Measurements from ENCODE around the gene GAK.
A peak's percentile ranks its signal among the peaks of the same experiment; 100 is the strongest.

Gene GAK

DNA sequence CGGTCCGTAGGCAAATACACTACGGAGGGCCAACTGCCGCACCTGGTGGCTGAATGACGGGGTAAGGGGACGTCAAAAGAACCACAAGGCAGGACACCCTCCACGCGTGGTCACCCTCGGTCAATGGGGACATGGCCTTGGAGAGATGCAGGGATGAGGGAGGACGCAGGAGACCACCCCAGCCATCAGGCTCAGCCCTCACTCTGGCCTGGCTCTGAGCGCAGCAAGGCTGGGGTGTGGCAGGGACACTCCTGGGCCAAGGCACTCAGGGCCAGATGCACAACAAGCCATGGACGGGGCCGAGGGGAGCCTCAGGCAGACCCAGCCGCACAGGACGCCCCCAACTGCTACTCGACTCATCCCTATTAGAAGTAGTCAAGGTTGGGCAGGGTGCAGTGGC, 36.5 kb downstream of the GAK start:
- FAIRE-seq, result no peak
- TF ChIP-seq, protein P1, sequence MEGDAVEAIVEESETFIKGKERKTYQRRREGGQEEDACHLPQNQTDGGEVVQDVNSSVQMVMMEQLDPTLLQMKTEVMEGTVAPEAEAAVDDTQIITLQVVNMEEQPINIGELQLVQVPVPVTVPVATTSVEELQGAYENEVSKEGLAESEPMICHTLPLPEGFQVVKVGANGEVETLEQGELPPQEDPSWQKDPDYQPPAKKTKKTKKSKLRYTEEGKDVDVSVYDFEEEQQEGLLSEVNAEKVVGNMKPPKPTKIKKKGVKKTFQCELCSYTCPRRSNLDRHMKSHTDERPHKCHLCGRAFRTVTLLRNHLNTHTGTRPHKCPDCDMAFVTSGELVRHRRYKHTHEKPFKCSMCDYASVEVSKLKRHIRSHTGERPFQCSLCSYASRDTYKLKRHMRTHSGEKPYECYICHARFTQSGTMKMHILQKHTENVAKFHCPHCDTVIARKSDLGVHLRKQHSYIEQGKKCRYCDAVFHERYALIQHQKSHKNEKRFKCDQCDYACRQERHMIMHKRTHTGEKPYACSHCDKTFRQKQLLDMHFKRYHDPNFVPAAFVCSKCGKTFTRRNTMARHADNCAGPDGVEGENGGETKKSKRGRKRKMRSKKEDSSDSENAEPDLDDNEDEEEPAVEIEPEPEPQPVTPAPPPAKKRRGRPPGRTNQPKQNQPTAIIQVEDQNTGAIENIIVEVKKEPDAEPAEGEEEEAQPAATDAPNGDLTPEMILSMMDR (IDR thresholded peaks at IDR 0.05; ENCODE audit: insufficient read depth, missing control alignments), result no peak
- no peak for DNase-seq (ENCODE audit: insufficient read length, low spot score)

DNA sequence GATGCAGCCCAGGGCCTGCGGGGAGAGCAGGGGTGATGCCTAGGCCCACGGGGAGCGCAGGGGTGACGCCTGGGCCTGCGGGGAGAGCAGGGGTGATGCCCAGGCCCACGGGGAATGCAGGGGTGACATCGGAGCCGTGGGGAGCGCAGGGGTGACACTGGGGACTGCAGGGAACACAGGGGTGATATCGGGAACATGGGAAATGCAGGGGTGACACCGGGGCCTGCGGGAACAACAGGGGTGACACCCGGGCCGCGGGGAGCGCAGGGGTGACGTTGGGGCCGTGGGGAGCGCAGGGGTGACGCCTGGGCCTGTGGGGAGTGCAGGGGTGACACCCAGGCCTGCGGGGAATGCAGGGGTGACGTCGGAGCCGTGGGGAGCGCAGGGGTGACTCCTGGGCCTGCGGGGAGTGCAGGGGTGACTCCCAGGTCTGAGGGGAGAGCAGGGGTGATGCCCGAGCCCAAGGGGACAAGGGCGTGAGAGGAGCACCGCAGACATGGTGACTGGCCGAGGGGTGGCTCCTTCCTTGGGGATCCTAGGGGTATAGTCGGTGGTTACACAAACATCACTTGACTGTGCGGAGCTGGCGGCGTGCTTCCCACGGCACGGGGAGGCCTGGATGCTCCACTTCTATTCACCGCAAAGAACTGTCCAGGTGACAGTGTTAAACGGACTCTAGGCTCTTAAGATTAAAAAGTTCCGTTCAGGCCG, 38.0 kb downstream of the GAK start:
- TF ChIP-seq, protein P1 (IDR thresholded peaks at IDR 0.05; ENCODE audit: insufficient read depth, missing control alignments), result no peak

DNA sequence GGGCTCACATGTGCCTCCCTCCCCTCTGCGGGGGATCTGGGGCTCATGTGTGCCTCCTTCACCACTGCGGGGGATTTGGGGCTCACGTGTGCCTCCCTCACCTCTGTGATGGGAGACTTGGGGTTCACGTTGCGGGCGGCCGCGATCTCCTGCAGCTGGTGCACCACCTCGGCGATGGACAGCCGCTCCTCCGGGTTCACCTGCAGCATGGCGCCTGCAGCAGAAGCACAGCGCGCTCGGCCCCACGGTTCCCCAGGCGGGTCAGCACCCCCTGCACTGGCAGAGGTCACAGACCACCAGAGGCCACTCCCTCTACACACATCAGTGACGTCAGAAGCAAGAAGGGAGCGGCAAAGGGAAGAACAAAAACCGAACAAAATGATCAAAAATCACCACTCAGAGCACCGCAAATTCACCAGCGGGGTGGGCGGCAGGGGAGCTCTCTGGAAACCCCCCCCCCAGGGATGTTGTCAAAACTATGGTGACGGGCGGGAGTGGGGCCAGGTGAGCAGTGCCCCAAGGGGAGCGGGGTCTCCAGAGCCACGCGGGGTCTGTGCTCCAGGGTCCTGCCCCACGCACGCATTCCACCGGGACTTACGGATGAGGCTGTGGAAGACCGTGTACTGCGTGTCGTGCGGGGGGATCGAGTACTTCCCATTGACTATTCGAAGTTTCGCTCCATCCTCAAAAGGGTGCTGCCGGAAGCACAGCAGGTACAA, 38.7 kb downstream of the GAK start:
- DNase-seq (ENCODE audit: insufficient read length, low spot score), result no peak
- FAIRE-seq, result no peak
- TF ChIP-seq, protein P1 (IDR thresholded peaks at IDR 0.05; ENCODE audit: insufficient read depth, missing control alignments), result no peak

More for the DNA sequence above, 38.0 kb downstream of the GAK start:
- no peak for FAIRE-seq
- DNase-seq (ENCODE audit: insufficient read length, low spot score), result no peak

DNA sequence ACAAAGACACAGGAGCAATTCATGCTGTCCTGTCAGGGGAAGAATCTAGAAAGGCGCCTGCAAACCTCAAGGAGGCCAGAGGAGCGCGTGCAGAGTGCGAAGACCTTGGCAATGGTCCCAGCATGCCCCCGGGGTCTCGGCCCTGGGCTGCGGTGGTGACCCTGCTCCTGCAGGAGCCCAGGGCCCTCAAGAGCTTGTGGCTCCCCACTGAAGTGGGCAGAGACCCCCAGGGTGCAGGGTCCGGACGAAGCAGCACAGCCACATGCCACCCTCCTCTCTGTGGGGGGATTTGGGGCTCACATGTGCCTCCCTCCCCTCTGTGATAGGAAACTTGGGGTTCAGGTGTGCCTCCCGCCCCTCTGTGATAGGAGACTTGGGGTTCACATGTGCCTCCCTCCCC, 39.3 kb downstream of the GAK start:
- no peak for DNase-seq (ENCODE audit: insufficient read length, low spot score)
- no peak for FAIRE-seq
- TF ChIP-seq, protein P1 (IDR thresholded peaks at IDR 0.05; ENCODE audit: insufficient read depth, missing control alignments), result no peak

DNA sequence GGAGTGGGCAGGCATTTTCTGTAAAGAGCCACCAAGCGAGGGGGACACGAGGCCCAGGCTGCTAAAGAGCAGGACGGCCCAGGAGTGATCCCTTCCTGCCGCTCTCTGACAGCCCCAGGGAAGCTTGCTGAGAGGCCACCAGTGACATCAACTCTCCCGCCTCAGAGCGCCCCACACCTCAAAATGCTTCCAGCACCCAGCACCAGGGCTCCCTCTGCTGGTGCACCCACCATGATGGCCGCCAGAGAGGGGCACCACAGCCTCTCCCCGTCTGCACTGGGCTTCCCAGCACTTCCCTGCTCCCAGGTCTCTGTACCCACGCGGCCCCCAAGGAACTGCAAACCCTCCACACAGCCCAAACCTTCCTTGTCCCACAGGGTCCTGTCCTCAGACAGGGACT, 40.4 kb downstream of the GAK start:
- DNase-seq (ENCODE audit: insufficient read length, low spot score) (no peak), FAIRE-seq (no peak)
- TF ChIP-seq, protein P1 (IDR thresholded peaks at IDR 0.05; ENCODE audit: insufficient read depth, missing control alignments), result peak; percentile 18

DNA sequence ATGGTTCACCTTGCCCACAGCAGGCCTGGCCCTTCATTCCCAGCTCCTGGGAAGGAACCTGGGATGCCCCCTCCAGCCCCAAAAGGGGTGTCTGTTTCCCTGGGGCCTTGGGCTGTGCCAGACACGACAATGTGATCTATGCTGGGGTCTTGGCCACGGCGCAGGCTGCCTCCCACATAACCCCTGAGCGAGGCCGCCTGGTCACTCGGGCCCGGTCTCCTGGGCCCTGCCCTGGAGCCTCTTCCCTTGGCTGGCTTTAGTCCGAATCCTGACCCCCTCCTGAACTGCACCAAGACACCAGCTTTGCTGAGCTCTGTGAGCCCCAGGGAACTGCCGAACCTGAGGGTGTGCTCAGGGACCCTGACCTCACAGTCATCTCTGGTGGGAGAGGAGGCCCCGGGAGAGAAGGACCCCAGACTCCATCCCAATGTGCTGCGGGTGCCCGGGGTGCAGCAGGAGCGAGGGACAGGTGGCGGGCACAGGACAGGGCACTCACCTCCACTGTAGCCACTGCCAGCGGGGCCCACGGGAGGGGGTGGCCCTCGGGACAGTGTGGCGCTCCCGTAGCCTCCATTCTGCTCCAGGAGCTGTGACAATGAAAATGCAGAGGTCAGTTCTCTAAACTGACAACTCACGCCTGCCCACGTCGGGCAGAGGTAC, 42.0 kb downstream of the GAK start:
- FAIRE-seq, result no peak
- DNase-seq (ENCODE audit: insufficient read length, low spot score), result no peak
- TF ChIP-seq, protein P1 (IDR thresholded peaks at IDR 0.05; ENCODE audit: insufficient read depth, missing control alignments), result no peak

Measured in D721Med (cell line).